DOHH2 (cell line): ENCODE measurements around the gene TNS4.
"Not testable (repeated sequence)": the region's sequence is repeated elsewhere in the genome, so short reads cannot be mapped to it uniquely, and the experiment has no call there.

Experiments
- CTCF ChIP-seq: fragments of 200-600 bp; sonication (generic); IDR thresholded peaks from one replicate; pipeline ENCODE4 v1.5.1; 2014; ENCODE audit warnings: antibody characterized with exemption, mild to moderate bottlenecking, low read depth, low read length; ENCODE audit not compliant: poor library complexity, severe bottlenecking
- EZH2phosphoT487 ChIP-seq: fragments of 200-600 bp; sonication (generic); IDR thresholded peaks from 2 replicates; pipeline ENCODE4 v1.6.1; 2017; ENCODE audit warnings: borderline replicate concordance, mild to moderate bottlenecking, antibody characterized with exemption, low read length, moderate library complexity, mixed read lengths

GRCh38 chr17:40546497-40546896, 45.1 kb upstream of the TNS4 start:
- not testable (repeated sequence) for TF ChIP-seq CTCF, EZH2phosphoT487
